RPMI7951 (cell line): Measurements from ENCODE around the gene SLC28A3. TPM values are rescaled to one million over a fixed set of nuclear protein-coding genes. Genes with fewer than 3 reads are reported as not detected.
"Not testable (repeated sequence)": the region's sequence is repeated elsewhere in the genome, so short reads cannot be mapped to it uniquely, and the experiment has no call there.

Source experiments
- DNase-seq: peaks from one replicate; pipeline ENCODE4 v3.0.0-alpha.2; 2012; ENCODE audit warnings: low read depth
- total RNA-seq: library from RNA; depleted of rRNA; stranded (reverse); fragments of >200 nt; shearing (Covaris generic); gene quantifications from 2 replicates; pipeline ENCODE4 v1.2.3, GENCODE V29; 2014; rRNA removed

SLC28A3 gene, protein sequence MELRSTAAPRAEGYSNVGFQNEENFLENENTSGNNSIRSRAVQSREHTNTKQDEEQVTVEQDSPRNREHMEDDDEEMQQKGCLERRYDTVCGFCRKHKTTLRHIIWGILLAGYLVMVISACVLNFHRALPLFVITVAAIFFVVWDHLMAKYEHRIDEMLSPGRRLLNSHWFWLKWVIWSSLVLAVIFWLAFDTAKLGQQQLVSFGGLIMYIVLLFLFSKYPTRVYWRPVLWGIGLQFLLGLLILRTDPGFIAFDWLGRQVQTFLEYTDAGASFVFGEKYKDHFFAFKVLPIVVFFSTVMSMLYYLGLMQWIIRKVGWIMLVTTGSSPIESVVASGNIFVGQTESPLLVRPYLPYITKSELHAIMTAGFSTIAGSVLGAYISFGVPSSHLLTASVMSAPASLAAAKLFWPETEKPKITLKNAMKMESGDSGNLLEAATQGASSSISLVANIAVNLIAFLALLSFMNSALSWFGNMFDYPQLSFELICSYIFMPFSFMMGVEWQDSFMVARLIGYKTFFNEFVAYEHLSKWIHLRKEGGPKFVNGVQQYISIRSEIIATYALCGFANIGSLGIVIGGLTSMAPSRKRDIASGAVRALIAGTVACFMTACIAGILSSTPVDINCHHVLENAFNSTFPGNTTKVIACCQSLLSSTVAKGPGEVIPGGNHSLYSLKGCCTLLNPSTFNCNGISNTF
- under 0.01 TPM in 1 of 2 replicates, not detected in the other for total RNA-seq

DNA sequence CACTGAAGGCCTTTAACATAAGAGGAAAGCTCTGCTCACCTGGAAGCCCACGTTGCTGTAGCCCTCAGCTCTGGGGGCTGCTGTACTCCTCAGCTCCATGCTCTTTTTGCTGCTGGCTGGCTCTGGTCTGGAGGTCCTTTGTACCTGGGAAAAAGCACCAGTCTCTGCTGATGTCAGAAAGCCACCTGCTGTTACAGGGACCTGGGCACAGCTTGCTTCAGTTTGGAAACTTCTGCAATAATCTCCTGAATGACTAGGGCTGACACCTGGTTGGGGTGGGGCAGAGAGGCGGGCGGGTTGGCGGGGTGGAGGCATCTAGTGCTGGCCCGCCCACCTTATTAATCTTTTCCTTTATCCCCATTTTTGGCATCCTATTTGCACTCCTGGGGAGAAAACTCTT, at the start of gene SLC28A3:
TSS of gene SLC28A3 (minus strand) at position 224 of the 400 bp plus-strand sequence. CDS start at position 99, 125 bp downstream.
- DNase-seq, result no peak

DNA sequence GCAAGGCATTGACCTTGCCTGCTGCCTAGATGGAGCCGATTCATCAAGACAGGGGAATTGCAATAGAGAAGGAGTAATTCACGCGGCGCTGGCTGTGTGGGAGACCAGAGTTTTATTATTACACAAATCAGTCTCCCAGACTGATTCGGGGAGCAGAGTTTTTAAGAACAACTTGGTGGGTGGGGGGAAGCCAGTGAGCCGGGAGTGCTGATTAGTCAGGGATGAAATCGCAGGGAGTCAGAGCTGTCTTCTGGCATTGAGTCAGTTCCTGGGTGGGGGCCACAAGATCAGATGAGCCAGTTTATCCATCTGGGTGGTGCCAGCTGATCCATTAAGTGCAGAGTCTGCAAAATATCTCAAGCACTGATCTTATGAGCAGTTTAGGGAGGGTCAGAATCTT, 49.7 kb upstream of the SLC28A3 start:
- DNase-seq, result not testable (repeated sequence)

DNA sequence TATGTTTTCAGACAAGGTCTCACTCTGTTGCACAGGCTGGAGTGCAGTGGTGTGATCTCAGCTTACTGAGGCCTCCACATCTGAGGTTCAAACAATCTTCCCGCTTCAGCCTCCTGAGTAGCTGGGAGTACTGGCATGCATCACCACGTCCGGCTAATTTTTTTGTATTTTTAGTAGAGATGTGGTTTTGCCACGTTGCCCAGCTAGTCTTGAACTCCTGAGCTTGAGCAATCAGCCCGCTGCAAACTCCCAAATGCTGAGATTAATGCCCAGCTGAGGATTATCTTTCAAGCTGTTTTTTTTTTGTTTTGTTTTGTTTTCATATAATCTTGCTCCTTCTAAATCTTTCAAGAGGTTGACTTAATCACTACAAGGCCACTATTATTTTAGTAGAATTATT, 47.3 kb upstream of the SLC28A3 start:
- no peak for DNase-seq

DNA sequence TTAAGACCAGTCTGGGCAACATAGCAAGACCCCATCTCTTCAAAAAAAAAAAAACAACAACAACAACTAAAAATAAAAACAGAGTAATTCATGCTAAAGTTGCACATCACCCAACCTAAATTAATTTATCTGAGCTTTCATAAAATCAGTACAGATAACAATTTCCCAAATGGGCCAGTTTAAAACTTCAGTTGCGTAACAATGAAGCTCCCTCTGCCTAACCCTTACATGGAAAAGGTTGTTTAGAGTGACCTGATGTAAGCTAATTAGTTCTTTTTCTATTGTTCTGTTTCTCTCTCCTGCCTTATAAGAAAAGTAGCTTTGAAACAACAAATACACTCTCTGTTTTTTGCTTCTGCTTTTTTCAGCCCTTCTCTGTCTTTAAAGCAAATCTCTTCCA, 46.2 kb upstream of the SLC28A3 start:
- no peak for DNase-seq

DNA sequence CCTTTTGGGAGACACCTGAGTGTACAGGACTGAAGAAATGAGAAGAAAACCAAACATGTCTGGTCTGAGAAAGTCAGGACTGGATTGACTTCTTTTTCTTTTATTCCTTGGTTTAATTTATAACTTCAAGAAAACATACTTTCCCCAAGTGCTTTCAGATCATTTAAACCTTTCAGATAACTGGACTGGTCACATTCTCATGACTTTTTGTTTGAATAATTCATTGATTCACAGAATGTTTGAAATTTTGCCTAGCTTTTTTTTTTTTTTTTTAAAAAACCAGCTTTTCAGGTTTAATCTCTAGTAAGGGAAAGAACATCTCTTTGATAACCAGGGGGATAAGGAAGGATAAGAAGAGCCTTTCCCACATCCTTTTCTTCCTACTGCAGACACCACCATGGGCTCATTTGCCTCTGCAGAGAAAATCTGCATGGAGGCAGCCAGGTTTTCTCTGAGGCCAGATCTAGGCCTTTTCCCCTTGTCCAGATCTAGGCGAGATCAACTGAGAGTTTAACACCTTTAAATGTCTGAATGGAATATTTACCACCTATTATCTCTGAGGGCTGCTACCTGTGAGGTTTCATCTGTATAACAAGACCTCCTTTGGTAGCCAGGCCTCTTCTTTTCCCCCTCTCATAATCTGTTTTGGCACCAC, 45.0 kb upstream of the SLC28A3 start:
- no peak for DNase-seq

DNA sequence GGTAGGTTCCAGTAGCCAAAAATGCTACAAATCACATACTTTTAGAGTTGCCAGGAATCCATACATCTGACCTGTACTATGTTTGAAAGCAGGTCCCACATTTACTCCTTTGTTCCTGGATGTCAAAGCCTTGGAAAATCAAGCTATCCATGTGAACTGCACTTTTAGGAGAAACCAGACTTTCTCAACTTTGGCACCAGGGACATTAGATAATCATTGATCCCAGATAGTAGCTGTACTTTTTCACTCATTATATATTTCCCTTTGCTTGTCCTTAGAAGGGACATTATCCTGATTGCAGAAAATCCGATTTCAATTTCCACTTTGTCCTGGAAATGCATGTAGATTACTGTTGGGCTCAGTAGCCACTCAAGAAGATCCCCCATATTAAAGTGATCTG, 44.1 kb upstream of the SLC28A3 start:
- DNase-seq, result no peak

DNA sequence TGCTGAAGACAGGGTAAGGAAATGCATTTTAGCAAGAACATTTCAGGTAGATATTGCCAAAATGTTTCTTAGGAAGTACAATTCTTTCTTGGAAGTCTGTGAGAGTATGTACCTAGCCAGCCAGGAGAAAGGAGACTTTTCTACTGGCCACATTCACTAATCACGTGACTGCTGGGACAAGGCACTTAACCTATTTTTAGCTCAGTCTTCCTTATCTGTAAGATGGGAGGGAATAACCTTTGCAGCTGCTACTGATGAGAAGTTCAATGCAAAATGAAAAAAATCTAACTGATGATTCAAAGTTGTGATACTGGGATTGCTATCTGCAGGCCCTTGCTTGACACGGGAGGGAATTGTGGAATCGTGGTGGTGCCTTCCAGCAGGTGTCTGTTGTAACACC, 42.6 kb upstream of the SLC28A3 start:
- no peak for DNase-seq

DNA sequence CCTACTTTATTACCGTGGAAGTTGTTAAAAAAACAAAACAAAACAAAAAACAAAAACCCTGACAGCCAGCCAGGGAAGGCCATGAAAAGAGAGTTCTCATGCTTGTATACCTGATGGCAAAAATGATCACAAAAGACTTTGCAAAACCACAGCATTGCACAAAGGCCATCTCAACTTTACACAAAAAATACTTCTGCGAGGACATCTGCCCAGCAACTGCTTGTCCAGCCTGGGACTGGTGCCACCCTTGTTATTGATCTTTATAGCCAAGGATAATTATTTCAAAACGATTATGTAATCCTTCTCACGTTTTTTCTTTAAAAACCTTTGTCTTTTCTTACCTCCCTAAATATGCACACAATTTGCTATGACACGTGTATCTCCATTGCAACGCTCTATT, 42.2 kb upstream of the SLC28A3 start:
- no peak for DNase-seq

DNA sequence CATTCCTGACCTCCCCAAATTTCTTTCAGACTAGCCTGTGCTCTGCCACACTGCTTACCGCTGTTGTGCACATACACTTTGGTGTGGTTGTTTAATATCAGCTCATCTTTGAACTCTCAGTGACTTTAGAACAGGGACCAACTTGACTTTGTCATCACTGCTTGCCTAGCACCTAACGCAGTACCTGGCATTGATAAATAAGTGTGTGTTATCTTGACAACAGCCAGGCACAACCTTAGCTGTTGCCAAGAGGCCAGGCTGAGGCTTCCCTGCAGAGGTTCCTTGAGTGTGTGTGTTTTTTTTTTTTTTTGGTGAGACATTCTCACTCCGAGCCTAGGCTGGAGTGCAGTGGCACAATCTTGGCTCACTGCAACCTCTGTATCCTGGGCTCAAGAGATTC, 41.0 kb upstream of the SLC28A3 start:
- no peak for DNase-seq

DNA sequence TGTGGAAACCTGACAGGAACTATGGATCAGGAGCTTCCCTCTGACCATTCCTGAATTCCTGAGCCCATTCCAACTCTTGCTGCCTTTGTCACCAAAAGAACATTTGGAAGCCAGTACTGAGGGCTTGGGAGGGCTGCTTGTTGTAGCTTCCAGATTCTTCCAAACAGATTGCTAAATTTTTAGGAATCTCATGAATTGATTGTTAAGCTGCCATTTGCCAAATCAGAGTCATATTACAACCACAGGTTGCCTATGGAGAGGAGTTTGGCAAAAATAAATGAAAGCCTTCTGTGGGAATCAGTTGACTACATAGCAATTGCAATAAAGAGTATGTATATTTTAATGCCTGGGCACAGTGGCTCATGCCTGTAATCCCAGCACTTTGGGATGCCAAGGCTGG, 39.2 kb upstream of the SLC28A3 start:
- DNase-seq, result no peak

DNA sequence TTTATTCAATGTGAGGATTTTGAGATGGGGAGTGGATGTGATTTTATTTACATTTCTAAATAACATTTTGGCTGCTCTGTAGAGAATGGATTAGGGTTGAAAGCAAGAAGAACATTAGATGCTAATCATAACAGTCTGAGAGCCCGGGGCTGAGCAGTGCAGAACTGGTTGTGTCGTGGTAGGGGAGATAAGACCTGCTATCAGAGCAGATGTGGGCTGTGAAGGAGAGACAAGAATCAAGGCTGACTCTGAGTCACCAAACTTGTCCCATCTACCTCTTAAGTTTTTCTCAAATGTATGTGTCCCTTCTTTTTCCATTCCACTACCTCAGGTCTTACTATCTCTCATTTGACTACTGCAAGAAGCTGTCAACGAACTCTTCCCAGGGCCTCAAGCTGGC, 35.4 kb upstream of the SLC28A3 start:
- no peak for DNase-seq

DNA sequence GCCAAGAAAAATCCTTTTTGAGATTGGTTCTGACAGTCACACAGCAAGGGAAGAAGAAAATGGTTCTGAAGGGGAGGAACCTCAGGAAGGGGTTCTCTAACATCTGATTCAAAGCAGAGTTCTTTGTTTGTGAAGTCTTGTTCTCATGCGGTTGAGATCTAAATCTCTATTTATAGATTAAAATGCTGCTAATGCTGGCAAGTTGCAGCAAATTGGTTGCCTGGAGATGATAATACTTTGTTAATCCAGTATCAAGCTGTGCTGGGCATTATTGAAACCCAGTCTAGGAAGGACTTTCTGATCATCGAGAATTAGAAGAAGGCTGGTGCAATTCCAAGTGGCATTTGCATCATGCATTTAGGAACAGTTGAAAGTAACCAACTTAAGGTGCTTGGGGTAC, 34.0 kb upstream of the SLC28A3 start:
- DNase-seq, result no peak

DNA sequence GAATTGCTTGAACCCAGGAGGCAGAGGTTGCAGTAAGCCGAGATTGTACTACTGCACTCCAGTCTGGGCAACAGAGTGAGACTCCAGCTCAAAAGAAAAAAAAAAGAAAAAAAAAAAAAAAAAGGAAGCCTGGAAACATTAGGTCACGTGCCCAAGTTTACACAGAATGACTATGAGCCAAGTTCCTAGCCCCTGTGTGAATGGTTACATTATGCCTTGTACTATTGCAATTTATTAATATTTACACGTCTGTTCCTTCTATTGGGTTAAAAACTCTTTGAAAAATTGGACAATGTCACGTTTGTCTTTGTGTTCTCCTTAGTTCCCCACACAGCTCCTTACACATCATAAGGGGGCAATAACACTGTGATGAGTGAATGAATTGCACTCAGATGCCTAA, 33.5 kb upstream of the SLC28A3 start:
- no peak for DNase-seq

DNA sequence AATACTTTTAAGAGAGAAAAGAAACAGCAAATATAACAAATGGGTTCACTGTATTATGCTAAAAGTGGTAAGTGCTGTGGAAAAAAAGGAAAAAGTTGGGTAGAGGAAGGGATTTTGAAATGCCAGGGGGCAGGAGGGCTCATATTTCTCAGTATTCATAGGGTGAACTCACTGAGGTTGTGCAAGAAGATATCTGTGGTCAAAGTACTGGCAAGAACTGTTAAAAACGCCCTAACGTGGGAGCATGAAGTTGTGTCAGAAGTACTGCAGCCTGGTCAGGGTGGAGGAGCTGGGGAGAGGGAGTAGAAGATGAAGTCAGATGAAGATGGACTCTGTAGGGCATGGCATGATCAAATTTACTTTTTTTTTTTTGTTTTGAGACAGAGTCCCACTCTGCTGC, 31.2 kb upstream of the SLC28A3 start:
- peak; percentile 81 for DNase-seq

DNA sequence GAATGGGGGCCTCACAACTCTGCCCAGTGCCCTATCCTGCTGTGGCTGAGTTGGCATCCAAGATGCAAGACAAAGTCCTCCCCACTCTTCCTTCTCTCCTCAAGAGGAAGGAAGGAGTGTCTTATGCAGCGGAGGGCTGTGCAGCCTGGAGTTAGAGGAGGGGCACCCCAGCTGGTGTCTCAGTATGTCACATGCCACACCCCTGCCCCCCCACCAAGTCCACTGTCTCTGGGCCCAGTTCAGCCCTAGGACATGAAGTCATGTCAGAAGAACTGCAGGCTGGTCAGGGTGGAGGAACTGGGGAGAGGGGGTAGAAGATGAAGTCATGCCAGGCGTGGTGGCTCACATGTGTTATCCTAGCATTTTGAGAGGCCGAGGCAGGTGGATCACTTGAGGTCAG, 28.0 kb upstream of the SLC28A3 start:
- DNase-seq, result no peak

DNA sequence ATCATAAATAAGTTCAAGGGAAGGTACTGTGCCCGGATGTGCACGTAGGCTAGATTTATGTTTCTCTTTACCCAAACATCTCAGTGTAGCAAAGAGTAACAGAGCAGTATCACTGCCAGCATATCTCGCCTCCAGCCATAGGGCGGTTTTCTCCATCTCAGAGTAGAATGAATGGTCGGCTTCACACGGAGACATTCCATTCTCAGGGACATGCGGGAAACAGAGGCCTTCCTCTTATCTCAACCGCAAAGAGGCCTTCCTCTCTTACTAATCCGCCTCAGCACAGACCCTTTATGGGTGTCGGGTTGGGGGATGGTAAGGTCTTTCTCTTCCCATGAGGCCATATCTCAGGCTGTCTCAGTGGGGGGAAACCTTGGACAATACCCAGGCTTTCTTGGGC, 27.2 kb upstream of the SLC28A3 start:
- DNase-seq, result peak; percentile 70

DNA sequence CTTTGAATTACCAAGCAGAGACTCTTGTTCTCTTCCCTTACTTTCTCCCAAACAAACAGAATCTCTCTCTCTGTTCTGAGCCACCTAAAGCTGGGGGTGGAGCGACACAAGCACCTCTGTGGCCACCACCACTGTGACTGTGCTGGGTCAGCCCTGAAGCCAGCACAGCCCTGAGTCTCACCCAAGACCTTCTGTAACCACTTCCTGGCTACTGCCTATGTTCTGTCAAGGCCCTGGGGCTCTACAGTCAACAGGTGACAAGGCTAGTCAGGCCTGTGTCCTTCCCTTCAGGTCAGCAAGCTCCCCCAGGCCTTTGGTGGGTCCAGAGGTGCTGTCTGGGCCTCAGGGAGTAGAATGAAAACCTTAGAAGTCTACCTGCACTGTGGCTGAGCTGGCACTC, 26.1 kb upstream of the SLC28A3 start:
- no peak for DNase-seq

DNA sequence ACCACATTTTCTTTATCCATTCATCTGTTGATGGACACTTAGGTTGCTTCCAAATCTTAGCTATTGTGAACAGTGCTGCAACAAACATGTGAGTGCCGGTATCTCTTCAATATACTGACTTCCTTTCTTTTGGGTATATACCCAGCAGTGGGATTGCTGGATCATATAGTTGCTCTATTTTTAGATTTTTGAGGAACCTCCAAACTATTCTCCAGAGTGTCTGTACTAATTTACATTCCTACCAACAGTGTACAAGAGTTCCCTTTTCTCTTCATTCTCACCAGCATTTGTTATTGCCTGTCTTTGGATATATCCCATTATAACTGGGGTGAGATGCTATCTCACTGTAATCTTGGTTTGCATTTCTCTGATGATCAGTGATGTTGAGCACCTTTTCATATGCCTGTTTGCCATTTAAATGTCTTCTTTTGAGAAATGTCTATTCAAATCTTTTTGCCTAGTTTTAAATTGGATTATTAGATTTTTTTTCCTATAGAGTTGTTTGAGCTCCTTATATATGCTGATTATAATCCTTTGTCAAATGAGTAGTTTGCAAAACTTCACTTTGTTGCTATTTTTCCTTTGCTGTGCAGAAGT, 24.4 kb upstream of the SLC28A3 start:
- not testable (repeated sequence) for DNase-seq

DNA sequence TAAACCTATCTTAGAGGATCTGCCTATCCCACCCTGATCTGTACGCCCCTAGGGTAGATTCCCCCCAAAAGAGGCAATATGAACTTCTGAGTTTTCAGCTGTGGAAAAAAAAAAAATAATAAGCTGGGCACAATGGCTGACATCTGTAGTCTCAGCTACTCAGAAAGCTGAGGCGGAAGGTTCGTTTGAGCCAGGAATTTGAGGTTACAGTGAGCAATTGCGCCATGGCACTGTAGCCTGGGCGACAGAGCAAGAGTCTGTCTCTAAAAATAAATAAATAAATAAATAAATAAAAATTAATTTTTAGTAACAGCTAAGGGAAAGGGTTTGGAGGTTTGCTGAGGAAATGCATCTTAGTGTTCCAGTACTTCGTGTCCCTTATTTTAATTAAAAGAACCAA, 21.1 kb upstream of the SLC28A3 start:
- no peak for DNase-seq

DNA sequence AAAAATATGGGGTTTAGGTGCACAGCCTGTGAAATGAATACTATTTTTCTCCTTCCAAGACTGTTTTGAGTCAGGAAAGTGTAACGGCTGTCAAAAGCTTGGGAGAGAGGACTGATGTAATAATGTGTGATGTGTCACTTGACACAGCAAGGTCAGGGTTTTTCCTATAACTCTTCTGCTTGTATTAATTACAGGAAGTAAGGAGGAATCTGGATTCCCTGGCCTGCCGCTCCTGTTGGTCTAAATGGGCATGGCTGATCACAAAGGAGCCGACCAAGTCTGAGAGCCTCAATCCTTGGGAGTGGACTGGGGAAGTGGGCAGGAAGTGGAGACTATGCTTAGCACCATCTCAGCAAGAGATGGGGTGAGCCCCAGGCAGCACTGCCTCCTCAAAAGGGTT, 16.7 kb upstream of the SLC28A3 start:
- no peak for DNase-seq

DNA sequence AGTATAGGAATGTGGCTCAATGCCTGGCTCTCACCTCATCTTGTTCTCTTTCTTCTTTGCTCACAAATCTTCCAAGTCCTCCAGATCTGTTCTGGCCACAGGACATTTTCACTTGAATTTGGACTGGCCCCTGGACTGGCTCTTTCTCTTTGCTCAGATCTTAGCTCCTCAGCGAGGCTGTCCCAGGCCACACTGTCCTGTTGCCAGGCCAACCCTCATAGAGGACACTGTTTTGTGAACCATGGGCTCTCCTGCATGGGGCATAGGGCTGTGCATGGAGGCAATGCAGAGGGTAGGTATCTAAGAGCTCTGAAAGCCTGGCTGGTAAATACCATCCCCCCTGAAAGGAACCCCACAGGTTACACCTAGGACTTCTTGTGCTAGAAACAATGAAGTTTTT, 13.5 kb upstream of the SLC28A3 start:
- DNase-seq, result no peak

DNA sequence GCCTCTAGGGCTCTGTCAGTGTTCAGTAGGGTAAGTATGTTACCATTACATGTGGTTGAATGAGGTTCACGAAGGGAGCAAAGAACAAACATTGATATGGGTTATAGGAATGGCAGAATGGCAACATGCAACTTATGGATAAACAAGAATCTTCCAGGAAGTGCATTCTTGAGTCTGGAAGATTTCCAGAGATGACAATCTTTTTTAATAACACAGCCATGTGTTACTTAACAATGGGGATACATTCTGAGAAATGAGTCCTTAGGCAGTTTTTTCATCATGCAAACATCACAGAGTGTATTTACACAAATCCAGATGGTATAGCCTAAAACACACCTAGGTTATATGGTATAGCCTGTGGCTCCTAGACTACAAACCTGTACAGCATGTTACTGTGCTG, 9.1 kb upstream of the SLC28A3 start:
- no peak for DNase-seq
